MCF 10A (cell line): Measurements from ENCODE around the gene STK35. TPM values are rescaled to one million over a fixed set of nuclear protein-coding genes. Genes with fewer than 3 reads are reported as not detected.

ENCODE experiments used
- BruUV-seq: library from RNA; stranded (reverse); fragments of 400-500 nt; replicated peaks from 2 replicates; lab custom pipeline; 2021; lab: Mats Ljungman, UMichigan
- CTCF ChIA-PET: fragments of 300-600 bp; sonication (Branson Sonifier 250); formaldehyde crosslinking; extraction: SDS; loops from one replicate; lab custom pipeline; 2021; ENCODE audit warnings: antibody characterized with exemption, inconsistent platforms; lab: Yijun Ruan, JAX
- POLR2A ChIA-PET: fragments of 300-600, 350-650 bp; sonication (Branson Sonifier 250); formaldehyde crosslinking; extraction: SDS; loops from one replicate; lab custom pipeline; 2020; ENCODE audit warnings: antibody characterized with exemption, inconsistent platforms; lab: Yijun Ruan, JAX
- DNase-seq: peaks from one replicate; pipeline ENCODE4 v3.0.0-alpha.2; 2018; ENCODE audit not compliant: unreplicated experiment
- H3K27ac Mint-ChIP-seq: one replicate; pipeline ENCODE4 v1.8.0; 2022; ENCODE audit warnings: mild to moderate bottlenecking, low read depth, mixed read lengths; ENCODE audit not compliant: unreplicated experiment
- H3K27me3 Mint-ChIP-seq: one replicate; pipeline ENCODE4 v1.8.0; 2022; ENCODE audit warnings: mixed read lengths; ENCODE audit not compliant: insufficient read depth, unreplicated experiment
- H3K36me3 Mint-ChIP-seq: one replicate; pipeline ENCODE4 v1.8.0; 2022; ENCODE audit warnings: mild to moderate bottlenecking, moderate library complexity, mixed read lengths; ENCODE audit not compliant: insufficient read depth, unreplicated experiment
- H3K4me1 Mint-ChIP-seq: one replicate; pipeline ENCODE4 v1.8.0; 2022; ENCODE audit warnings: mixed read lengths; ENCODE audit not compliant: insufficient read depth, unreplicated experiment
- H3K4me3 Mint-ChIP-seq: one replicate; pipeline ENCODE4 v1.8.0; 2022; ENCODE audit warnings: mild to moderate bottlenecking, moderate library complexity, mixed read lengths; ENCODE audit not compliant: unreplicated experiment
- H3K9me3 Mint-ChIP-seq: one replicate; pipeline ENCODE4 v1.8.0; 2022; ENCODE audit warnings: mixed read lengths; ENCODE audit not compliant: unreplicated experiment
- CTCF ChIP-seq: fragments of 200-600 bp; IDR thresholded peaks from one replicate; pipeline ENCODE4 v1.8.0; 2022; ENCODE audit warnings: antibody characterized with exemption, mild to moderate bottlenecking; ENCODE audit not compliant: unreplicated experiment
- intact Hi-C: fragments of 100-400 bp; cut with micrococcal nuclease; formaldehyde crosslinking; loops from 2 replicates; pipeline ENCODE4 v1.14.1; 2022
- total RNA-seq: library from RNA; stranded (reverse); gene quantifications from 2 replicates; pipeline ENCODE4 v1.2.3, GENCODE V29; 2022

The STK35 gene
- total RNA-seq, 1 experiment from 2014 or later: 18.2 TPM

GRCh38 chr20:2156666-2157624 lies 55.3 kb downstream of the STK35 start:
- Mint-ChIP-seq H3K27ac (no peak overlapping the region), H3K36me3 (peaks cover 6% of the 10 kb centered on the region), H3K27me3 (no peaks in the 10 kb centered on the region), H3K9me3 (no peaks in the 10 kb centered on the region), H3K4me1 (peaks cover 21% of the 10 kb centered on the region), H3K4me3 (no peak overlapping the region)
- CTCF ChIA-PET: interaction anchor here (0.9 to 1.6 kb wide), 7 partner anchors 8 to 192 kb away, joined by 3 to 8 read pairs (median 4); no protein-coding TSS in a partner anchor
- no peak for TF ChIP-seq CTCF
- no TSS peak for BruUV-seq
- intact Hi-C loops: loop anchor here (10.0 kb wide), 1 partner anchor 52 kb away; the partner anchor contains the start of gene STK35
- POLR2A ChIA-PET: interaction anchor here (0.7 to 3.3 kb wide), 6 partner anchors 16 to 261 kb away, joined by 3 to 23 read pairs (median 4); no protein-coding TSS in a partner anchor
- DNase-seq: peak; percentile 41

GRCh38 chr20:2162125-2162822 lies 60.6 kb downstream of the STK35 start:
- POLR2A ChIA-PET: interaction anchor here (0.6 to 2.1 kb wide), 2 partner anchors 10 kb away, joined by 3 to 6 read pairs; no protein-coding TSS in a partner anchor
- no peak overlapping the region for H3K4me3 Mint-ChIP-seq
- DNase-seq: no peak
- BruUV-seq: no TSS peak
- no peak for TF ChIP-seq CTCF
- CTCF ChIA-PET: interaction anchor here (0.6 to 2.5 kb wide), 16 partner anchors 10 to 294 kb away, joined by 3 to 27 read pairs (median 4); no protein-coding TSS in a partner anchor
- intact Hi-C loops: no loop called here
- no peaks in the 10 kb centered on the region for H3K9me3 Mint-ChIP-seq
- H3K36me3 Mint-ChIP-seq: peaks cover 6% of the 10 kb centered on the region
- no peak overlapping the region for H3K27ac Mint-ChIP-seq
- peaks cover 11% of the 10 kb centered on the region for H3K4me1 Mint-ChIP-seq
- peaks cover 6% of the 10 kb centered on the region for H3K27me3 Mint-ChIP-seq

- CTCF ChIA-PET: interaction anchor here (0.6 to 2.5 kb wide), 11 partner anchors 9 to 294 kb away, joined by 3 to 11 read pairs (median 3); no protein-coding TSS in a partner anchor
- TF ChIP-seq CTCF: no peak
- Mint-ChIP-seq H3K9me3 (no peaks in the 10 kb centered on the region), H3K4me1 (peaks cover 11% of the 10 kb centered on the region), H3K27ac (no peak overlapping the region), H3K27me3 (peaks cover 11% of the 10 kb centered on the region), H3K4me3 (no peak overlapping the region), H3K36me3 (peaks cover 6% of the 10 kb centered on the region)
- DNase-seq: no peak
- POLR2A ChIA-PET: interaction anchor here (0.5 to 1.0 kb wide), 3 partner anchors 11 to 219 kb away, joined by 3 to 5 read pairs (median 4); partner anchors contain the start of gene STK35
- intact Hi-C loops: no loop called here
- BruUV-seq: no TSS peak
Observed at GRCh38 chr20:2162823-2163166, 61.2 kb downstream of the STK35 start.
